ENCODE measurements around the gene TMEM147.

TMEM147 gene

DNA sequence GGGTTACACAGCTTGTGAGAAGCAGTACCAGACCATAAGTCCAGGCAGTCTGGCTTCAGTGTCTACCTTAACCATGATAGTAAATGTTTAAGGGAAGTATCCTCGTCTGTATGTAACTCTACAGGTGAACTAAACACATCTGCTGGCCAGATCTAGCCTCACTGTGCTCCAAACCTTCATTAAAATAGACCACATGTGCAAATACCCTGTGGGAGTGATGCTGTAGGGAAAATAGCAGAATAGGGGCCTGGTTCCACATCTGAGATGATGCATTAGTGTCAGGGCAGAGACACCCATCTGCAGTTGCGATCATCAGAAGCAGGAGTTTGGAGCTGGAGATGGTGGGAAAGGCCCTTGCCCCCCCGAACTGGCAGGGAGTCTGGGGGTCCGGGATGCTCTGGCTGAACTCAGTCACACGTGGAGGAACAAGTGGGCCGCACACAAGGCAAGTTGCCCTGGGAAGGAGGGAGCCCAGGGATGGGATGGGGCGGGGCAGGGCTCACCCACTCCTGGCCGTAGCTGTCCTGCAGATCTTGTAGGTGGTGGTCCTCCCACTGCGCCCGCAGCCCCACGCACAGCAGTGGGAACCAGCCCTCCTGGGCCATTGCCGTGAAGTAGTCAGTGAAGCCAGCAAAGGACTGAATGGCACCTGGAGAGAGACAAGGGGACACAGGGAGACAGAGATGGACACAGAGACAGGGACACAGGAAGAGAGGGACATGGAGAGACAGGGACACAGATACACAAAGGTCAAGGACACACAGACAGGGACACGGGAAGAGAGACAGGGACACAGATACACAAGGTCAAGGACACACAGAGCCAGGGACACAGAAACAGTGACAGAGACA is 7.3 kb downstream of the TMEM147 start:
- in situ Hi-C loops (cut with HindIII; ENCODE audit: low sequenced_read_pairs), result no loop called here
- H3K4me3 ChIP-seq (ENCODE audit: low read depth, low read length), result no peak overlapping the region
- TF ChIP-seq, protein P1, sequence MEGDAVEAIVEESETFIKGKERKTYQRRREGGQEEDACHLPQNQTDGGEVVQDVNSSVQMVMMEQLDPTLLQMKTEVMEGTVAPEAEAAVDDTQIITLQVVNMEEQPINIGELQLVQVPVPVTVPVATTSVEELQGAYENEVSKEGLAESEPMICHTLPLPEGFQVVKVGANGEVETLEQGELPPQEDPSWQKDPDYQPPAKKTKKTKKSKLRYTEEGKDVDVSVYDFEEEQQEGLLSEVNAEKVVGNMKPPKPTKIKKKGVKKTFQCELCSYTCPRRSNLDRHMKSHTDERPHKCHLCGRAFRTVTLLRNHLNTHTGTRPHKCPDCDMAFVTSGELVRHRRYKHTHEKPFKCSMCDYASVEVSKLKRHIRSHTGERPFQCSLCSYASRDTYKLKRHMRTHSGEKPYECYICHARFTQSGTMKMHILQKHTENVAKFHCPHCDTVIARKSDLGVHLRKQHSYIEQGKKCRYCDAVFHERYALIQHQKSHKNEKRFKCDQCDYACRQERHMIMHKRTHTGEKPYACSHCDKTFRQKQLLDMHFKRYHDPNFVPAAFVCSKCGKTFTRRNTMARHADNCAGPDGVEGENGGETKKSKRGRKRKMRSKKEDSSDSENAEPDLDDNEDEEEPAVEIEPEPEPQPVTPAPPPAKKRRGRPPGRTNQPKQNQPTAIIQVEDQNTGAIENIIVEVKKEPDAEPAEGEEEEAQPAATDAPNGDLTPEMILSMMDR (IDR thresholded peaks at IDR 0.05; ENCODE audit: low read depth, low read length), result no peak
- DNase-seq (ENCODE audit: low read depth, low spot score), result no peak

DNA sequence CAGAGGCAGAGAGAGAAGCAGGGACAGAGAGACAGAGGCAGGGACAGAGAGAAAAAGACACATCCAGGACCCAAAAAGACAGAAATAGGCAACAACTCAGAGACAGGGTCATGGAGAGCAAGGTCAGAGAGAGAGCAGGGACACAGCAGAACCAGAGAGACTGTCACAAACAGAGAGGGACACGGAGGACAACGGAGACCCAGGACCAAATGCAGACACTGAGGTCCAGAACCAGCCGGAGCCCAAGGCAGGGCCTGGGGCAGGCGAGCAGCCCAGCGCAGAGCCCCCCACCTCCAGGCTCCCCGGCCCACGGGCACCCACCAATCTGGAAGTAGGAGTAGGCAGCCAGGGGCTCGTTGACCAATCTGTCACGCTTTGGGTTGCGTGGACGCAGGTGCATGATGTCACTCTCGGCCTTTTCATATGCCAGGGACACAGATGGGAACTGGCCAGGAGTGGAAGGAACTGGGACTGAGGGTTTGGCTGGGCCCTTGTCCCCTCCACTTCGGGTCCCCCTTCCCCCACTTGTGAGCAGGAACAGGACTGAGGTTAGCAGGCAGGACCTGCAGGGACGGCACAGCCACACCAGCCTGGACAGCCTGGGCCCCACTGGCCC is 8.1 kb downstream of the TMEM147 start:
- in situ Hi-C loops (cut with HindIII; ENCODE audit: low sequenced_read_pairs), result no loop called here

DNA sequence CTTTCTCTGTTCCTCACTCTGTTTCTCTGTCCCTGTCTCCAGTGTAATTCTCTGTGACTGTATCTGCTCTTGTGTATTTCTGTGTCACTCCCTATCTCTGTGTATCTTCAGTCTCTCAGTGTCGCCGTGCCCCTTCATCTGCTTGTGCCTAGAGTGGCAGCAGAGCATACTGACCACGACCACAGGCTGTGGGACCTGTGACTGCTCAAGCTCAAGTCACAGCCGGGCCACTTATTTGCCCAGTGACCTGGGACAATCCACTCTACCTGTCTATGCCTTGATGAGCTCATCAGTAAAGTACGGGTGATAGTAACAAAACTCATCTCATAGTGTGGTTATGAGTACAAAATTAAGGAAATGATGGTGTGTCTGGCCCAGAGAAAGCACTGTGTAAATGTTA is 8.7 kb downstream of the TMEM147 start:
- H3K4me3 ChIP-seq (ENCODE audit: low read depth, low read length), result no peak overlapping the region
- no peak for DNase-seq (ENCODE audit: low read depth, low spot score)
- TF ChIP-seq, protein P1 (IDR thresholded peaks at IDR 0.05; ENCODE audit: low read depth, low read length), result no peak
- in situ Hi-C loops (cut with HindIII; ENCODE audit: low sequenced_read_pairs), result no loop called here

More for the DNA sequence above, 8.1 kb downstream of the TMEM147 start:
- H3K4me3 ChIP-seq (ENCODE audit: low read depth, low read length), result no peak overlapping the region
- TF ChIP-seq, protein P1 (IDR thresholded peaks at IDR 0.05; ENCODE audit: low read depth, low read length), result no peak
- DNase-seq (ENCODE audit: low read depth, low spot score), result no peak

DNA sequence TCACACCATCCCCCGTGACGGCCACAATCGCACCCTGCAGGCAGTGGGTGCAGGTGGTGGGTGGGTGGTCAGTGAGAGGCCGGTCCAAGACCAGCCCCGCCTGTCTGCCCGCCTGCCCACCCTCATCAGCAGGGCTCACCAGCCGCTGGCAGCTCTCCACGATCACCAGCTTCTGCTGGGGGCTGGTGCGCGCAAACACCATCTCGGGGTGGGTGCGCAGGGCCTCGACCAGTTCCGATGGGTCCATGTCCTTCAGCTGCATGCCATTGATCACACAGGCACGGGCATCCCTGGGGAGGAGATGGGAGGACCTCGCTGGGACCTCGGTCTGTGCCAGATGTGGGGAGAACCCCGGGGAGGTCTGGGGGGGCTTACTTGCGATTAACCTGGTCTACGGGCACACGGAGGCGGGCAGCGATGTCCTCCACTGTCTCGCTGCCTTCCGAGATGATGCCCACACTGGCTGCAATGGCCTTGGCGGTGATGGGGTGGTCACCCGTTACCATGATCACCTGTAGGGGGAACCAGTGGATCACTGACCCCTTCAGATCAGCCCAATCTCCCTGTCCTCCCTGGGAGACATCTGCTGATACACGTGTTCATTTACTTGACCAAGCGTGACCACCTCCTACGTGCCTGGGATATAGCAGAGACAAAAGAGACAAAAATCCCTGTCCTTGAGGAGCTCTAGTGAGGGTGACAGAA is 10.0 kb downstream of the TMEM147 start:
- TF ChIP-seq, protein P1 (IDR thresholded peaks at IDR 0.05; ENCODE audit: low read depth, low read length), result peak; percentile 36
- DNase-seq (ENCODE audit: low read depth, low spot score), result peak; percentile 16
- no peak overlapping the region for H3K4me3 ChIP-seq (ENCODE audit: low read depth, low read length)
- in situ Hi-C loops (cut with HindIII; ENCODE audit: low sequenced_read_pairs), result no loop called here

DNA sequence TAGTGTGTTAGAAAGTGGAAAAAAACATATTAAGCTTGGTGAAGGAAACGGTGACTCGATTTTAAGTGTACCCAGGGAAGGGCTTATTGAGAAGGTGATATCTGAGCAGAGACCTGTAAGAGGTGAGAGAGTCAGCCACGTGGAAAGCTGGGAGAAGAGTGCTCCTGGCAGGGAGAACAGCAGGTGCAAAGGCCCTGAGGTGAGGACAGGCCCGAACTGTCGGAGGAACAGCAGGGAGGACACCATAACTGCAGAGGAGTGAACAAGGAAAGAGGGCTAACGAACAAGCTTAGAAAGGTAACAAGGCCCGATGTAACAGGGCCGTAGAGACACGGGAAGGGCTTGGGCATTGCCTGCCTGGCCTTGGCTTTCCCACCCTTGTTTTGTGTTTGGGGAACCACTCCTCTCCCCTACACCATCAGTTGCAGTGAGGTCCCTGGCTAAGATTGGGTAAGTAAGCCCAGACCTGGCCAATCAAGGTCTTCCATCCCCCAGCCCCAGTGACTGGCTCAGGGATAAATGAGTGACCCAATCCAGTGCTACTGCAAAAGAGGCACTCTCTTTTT is 10.7 kb downstream of the TMEM147 start:
- no peak for DNase-seq (ENCODE audit: low read depth, low spot score)
- H3K4me3 ChIP-seq (ENCODE audit: low read depth, low read length), result no peak overlapping the region
- TF ChIP-seq, protein P1 (IDR thresholded peaks at IDR 0.05; ENCODE audit: low read depth, low read length), result no peak
- in situ Hi-C loops (cut with HindIII; ENCODE audit: low sequenced_read_pairs), result no loop called here

DNA sequence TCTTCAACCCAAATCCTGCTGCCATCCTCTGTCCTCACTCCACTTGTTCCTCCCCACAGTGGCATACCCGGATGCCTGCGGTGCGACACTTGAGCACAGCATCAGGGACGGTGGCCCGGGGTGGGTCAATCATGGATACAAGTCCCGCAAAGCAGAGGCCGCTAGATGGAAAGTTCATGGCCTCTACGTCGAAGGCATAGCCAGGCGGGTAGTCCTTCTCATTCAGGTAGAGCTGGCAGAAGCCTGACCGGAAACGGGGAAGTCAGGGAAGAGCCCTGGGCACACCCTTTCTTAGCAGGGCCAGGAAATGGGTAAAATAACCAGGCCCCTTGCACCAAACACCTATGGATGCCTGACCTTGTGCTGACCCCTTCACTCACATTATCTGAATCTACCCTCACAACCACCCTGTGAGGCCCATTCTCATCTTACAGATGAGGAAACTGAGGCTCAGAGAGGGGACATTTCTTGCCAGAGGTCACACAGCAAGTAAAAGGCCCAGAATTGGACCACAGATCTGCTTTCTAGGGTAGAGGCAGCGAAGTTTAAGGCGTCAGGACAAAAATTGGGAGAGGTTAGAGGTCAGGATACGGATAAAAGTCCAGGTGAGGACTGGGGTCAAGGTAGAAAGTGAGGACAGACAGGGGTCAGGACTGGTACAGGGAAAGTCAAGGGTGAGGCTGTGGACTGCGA is 11.6 kb downstream of the TMEM147 start:
- no peak for DNase-seq (ENCODE audit: low read depth, low spot score)
- in situ Hi-C loops (cut with HindIII; ENCODE audit: low sequenced_read_pairs), result no loop called here
- H3K4me3 ChIP-seq (ENCODE audit: low read depth, low read length), result no peak overlapping the region
- TF ChIP-seq, protein P1 (IDR thresholded peaks at IDR 0.05; ENCODE audit: low read depth, low read length), result no peak
